T-helper 1 cell treated with Interleukin-12 subunit alpha and Interleukin-12 subunit beta and Interleukin-4 antibody, amounts not matched to agents 30 ng/mL and 1 ng/mL, for 36 hours (primary cell): ENCODE data around the gene POFUT1. TPM values are rescaled to one million over a fixed set of nuclear protein-coding genes. Genes with fewer than 3 reads are reported as not detected.
"Not testable (repeated sequence)": the region's sequence is repeated elsewhere in the genome, so short reads cannot be mapped to it uniquely, and the experiment has no call there.

Source experiments
- intact Hi-C: fragments of 100-400 bp; cut with micrococcal nuclease; formaldehyde crosslinking; loops from one replicate; pipeline ENCODE4 v1.15.1; 2024
- total RNA-seq: library from RNA; stranded (reverse); gene quantifications from 2 replicates; pipeline ENCODE4 v1.2.3, GENCODE V29; 2022

The POFUT1 gene
- total RNA-seq, 1 donor from 2014 or later, result 33.7 TPM

GRCh38 chr20:32188376-32189122 is 19.1 kb upstream of the POFUT1 start:
- intact Hi-C loops, result no loop called here

- intact Hi-C loops, result no loop called here
Measured at GRCh38 chr20:32189123-32189410, 18.6 kb upstream of the POFUT1 start.

- intact Hi-C loops, result no loop called here
Measured at GRCh38 chr20:32189691-32190615, 17.7 kb upstream of the POFUT1 start.

GRCh38 chr20:32190616-32191415 is 16.9 kb upstream of the POFUT1 start:
- intact Hi-C loops, result no loop called here

GRCh38 chr20:32191422-32191821 is 16.3 kb upstream of the POFUT1 start:
- intact Hi-C loops, result no loop called here

- intact Hi-C loops, result no loop called here
Measured at GRCh38 chr20:32191873-32192272, 15.8 kb upstream of the POFUT1 start.

GRCh38 chr20:32192698-32193097 is 15.0 kb upstream of the POFUT1 start:
- intact Hi-C loops, result no loop called here

- intact Hi-C loops, result not testable (repeated sequence)
Measured at GRCh38 chr20:32193336-32193735, 14.3 kb upstream of the POFUT1 start.

GRCh38 chr20:32193996-32194395 is 13.7 kb upstream of the POFUT1 start:
- intact Hi-C loops, result no loop called here

- intact Hi-C loops, result no loop called here
Measured at GRCh38 chr20:32195581-32195980, 12.1 kb upstream of the POFUT1 start.

GRCh38 chr20:32196613-32197012 is 11.1 kb upstream of the POFUT1 start:
- intact Hi-C loops, result not testable (repeated sequence)

- intact Hi-C loops, result not testable (repeated sequence)
Measured at GRCh38 chr20:32197136-32197535, 10.5 kb upstream of the POFUT1 start.

GRCh38 chr20:32199006-32199405 is 8.7 kb upstream of the POFUT1 start:
- intact Hi-C loops, result no loop called here

- intact Hi-C loops, result loop anchor here (10.0 kb wide), 1 partner anchor 543 kb away; the partner anchor contains the start of gene COMMD7
Measured at GRCh38 chr20:32201296-32201976, 6.2 kb upstream of the POFUT1 start.

GRCh38 chr20:32201977-32202363 is 5.7 kb upstream of the POFUT1 start:
- intact Hi-C loops, result loop anchor here (10.0 kb wide), 1 partner anchor 543 kb away; the partner anchor contains the start of gene COMMD7

GRCh38 chr20:32203356-32204204 is 4.1 kb upstream of the POFUT1 start:
- intact Hi-C loops, result loop anchor here (10.0 kb wide), 1 partner anchor 541 kb away; the partner anchor contains the start of gene COMMD7

GRCh38 chr20:32204205-32205109 is 3.2 kb upstream of the POFUT1 start:
- intact Hi-C loops, result loop anchor here (5.0 to 10.0 kb wide), 2 partner anchors 252 to 540 kb away; partner anchors contain the start of genes COMMD7 and PDRG1

GRCh38 chr20:32205110-32205842 is 2.4 kb upstream of the POFUT1 start:
- intact Hi-C loops, result loop anchor here (5.0 to 10.0 kb wide), 2 partner anchors 253 to 540 kb away; partner anchors contain the start of genes COMMD7 and PDRG1
